PC-3 (cell line): Measurements from ENCODE around the gene SF3A1. TPM values are rescaled to one million over a fixed set of nuclear protein-coding genes. Genes with fewer than 3 reads are reported as not detected.

ENCODE experiments used
- ATAC-seq: fragments of 200-7000 bp; cut with Tn5 transposase; 2 replicates; pipeline ENCODE4 v1.9.1; 2020; ENCODE audit warnings: mild to moderate bottlenecking, moderate library complexity
- BruUV-seq: library from RNA; stranded (reverse); fragments of 400-500 nt; replicated peaks from 2 replicates; lab custom pipeline; 2021; lab: Mats Ljungman, UMichigan
- CTCF ChIA-PET: fragments of 300-600 bp; sonication (Branson Sonifier 250); formaldehyde crosslinking; loops from one replicate; lab custom pipeline; 2022; ENCODE audit warnings: antibody characterized with exemption; lab: Charles Lee
- POLR2A ChIA-PET: fragments of 300-600 bp; sonication (Branson Sonifier 250); formaldehyde crosslinking; loops from one replicate; lab custom pipeline; 2022; ENCODE audit warnings: antibody characterized with exemption; ENCODE audit not compliant: unreplicated experiment; lab: Charles Lee
- DNase-seq: peaks from one replicate; pipeline ENCODE4 v3.0.0-alpha.2; 2015
- H2AFZ ChIP-seq: fragments of 300-600 bp; sonication (generic); 2 replicates; pipeline ENCODE4 v1.6.0; 2016; ENCODE audit warnings: antibody characterized with exemption, low read length
- H3F3A ChIP-seq: fragments of 300-600 bp; sonication (generic); one replicate; pipeline ENCODE4 v1.6.0; 2017; ENCODE audit warnings: antibody characterized with exemption, low read length, control low read depth, mild to moderate bottlenecking; ENCODE audit not compliant: unreplicated experiment
- H3K27ac ChIP-seq: fragments of 300-600 bp; sonication (generic); 2 replicates; pipeline ENCODE4 v1.5.1; 2016; ENCODE audit warnings: mild to moderate bottlenecking, low read length
- H3K27me3 ChIP-seq: fragments of 300-600 bp; sonication (generic); 2 replicates; pipeline ENCODE4 v1.6.1; 2016; ENCODE audit warnings: low read length, mixed read lengths
- H3K36me3 ChIP-seq: fragments of 300-600 bp; sonication (generic); 2 replicates; pipeline ENCODE4 v1.6.1; 2016; ENCODE audit warnings: low read depth, mixed run types, low read length, mixed read lengths
- H3K4me1 ChIP-seq: fragments of 300-600 bp; sonication (generic); 2 replicates; pipeline ENCODE4 v1.5.1; 2016; ENCODE audit warnings: low read length; ENCODE audit not compliant: insufficient read depth
- H3K4me2 ChIP-seq: fragments of 300-600 bp; sonication (generic); 2 replicates; pipeline ENCODE4 v1.6.0; 2016; ENCODE audit warnings: low read length
- H3K4me3 ChIP-seq: fragments of 300-600 bp; sonication (generic); 2 replicates; pipeline ENCODE4 v1.5.1; 2016; ENCODE audit warnings: mild to moderate bottlenecking, low read length, mixed read lengths
- H3K79me2 ChIP-seq: fragments of 300-600 bp; sonication (generic); 2 replicates; pipeline ENCODE4 v1.6.1; 2017; ENCODE audit warnings: low read length, mixed read lengths
- H3K9ac ChIP-seq: fragments of 300-600 bp; sonication (generic); 2 replicates; pipeline ENCODE4 v1.6.0; 2016; ENCODE audit warnings: mild to moderate bottlenecking, low read length
- H3K9me2 ChIP-seq: fragments of 300-600 bp; sonication (generic); replicated peaks from 2 replicates; pipeline ENCODE4 v1.6.1; 2016; ENCODE audit warnings: mixed run types, low read length, mixed read lengths
- H3K9me3 ChIP-seq: fragments of 300-600 bp; sonication (generic); 2 replicates; pipeline ENCODE4 v1.6.1; 2016; ENCODE audit warnings: low read length, mixed read lengths
- H4K20me1 ChIP-seq: fragments of 300-600 bp; sonication (generic); 2 replicates; pipeline ENCODE4 v1.6.1; 2016; ENCODE audit warnings: low read length, mixed read lengths
- EZH2 ChIP-seq: fragments of 300-600 bp; sonication (generic); IDR thresholded peaks from one replicate; pipeline ENCODE4 v1.6.1; 2017; ENCODE audit warnings: antibody characterized with exemption, mild to moderate bottlenecking, low read length; ENCODE audit not compliant: unreplicated experiment
- EZH2phosphoT487 ChIP-seq: fragments of 300-600 bp; sonication (generic); IDR thresholded peaks from 2 replicates; pipeline ENCODE4 v1.6.1; 2018; ENCODE audit warnings: mild to moderate bottlenecking, antibody characterized with exemption, low read length, borderline replicate concordance
- intact Hi-C: fragments of 100-400 bp; cut with micrococcal nuclease; formaldehyde crosslinking; loops from 2 replicates; pipeline ENCODE4 v1.9.0; 2023
- total RNA-seq: library from RNA; depleted of rRNA; stranded (reverse); fragments of >200 nt; gene quantifications from 2 replicates; pipeline ENCODE4 v1.2.3, GENCODE V29; 2014
- TF ChIP-seq, protein P1 (sequence below): fragments of 300-600 bp; sonication (generic); conservative IDR thresholded peaks from 2 replicates; pipeline ENCODE4 v1.5.1; 2017; ENCODE audit warnings: antibody characterized with exemption, low read depth, mild to moderate bottlenecking, low read length

The SF3A1 gene
- total RNA-seq, 1 experiment from 2014 or later, result 59.2 TPM

DNA sequence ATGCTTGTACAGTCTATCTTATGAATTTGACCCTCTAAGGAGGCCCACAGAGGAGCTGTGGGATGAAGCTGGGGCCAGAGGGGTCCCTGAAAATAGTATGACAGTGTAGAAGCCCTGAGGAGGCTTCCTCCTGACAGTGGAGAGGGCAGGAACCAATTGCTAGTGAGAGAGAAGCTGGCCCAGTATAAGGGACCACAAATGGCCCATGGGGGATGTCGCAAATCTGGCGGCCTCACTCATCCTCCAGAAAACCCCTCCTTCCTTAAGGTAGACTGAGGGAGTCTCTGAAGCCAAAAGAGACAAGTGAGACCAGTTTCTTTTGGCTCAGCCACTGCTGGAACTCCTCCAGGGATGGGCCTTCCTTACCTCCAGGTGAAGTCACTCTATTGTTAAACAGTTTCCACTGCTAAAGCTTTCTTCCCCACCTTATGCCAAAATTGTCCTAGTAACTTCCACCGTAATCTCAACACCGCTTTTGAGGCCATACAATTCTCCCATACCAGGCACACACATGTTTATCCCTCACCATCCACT lies 49.6 kb downstream of the SF3A1 start:
- H3K79me2 ChIP-seq, result peaks cover 66% of the 10 kb centered on the region
- H3K4me3 ChIP-seq, result no peak overlapping the region
- H3K4me2 ChIP-seq, result no peak overlapping the region; the same call in 1 of the 2 replicates
- DNase-seq (no peak), ATAC-seq (no peak)
- ChIA-PET CTCF (no interaction called here), POLR2A (no interaction called here)
- H3K27ac ChIP-seq, result no peak overlapping the region
- H3K27me3 ChIP-seq, result no peaks in the 10 kb centered on the region
- H2AFZ ChIP-seq, result no peak overlapping the region
- no TSS peak for BruUV-seq
- TF ChIP-seq EZH2phosphoT487, result no peak
- TF ChIP-seq, protein P1, sequence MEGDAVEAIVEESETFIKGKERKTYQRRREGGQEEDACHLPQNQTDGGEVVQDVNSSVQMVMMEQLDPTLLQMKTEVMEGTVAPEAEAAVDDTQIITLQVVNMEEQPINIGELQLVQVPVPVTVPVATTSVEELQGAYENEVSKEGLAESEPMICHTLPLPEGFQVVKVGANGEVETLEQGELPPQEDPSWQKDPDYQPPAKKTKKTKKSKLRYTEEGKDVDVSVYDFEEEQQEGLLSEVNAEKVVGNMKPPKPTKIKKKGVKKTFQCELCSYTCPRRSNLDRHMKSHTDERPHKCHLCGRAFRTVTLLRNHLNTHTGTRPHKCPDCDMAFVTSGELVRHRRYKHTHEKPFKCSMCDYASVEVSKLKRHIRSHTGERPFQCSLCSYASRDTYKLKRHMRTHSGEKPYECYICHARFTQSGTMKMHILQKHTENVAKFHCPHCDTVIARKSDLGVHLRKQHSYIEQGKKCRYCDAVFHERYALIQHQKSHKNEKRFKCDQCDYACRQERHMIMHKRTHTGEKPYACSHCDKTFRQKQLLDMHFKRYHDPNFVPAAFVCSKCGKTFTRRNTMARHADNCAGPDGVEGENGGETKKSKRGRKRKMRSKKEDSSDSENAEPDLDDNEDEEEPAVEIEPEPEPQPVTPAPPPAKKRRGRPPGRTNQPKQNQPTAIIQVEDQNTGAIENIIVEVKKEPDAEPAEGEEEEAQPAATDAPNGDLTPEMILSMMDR, result no peak
- no peak for TF ChIP-seq EZH2
- H3K9me2 ChIP-seq, result no peaks in the 10 kb centered on the region
- peaks cover 81% of the 10 kb centered on the region for H3K4me1 ChIP-seq
- no peak overlapping the region for H3K9ac ChIP-seq
- H4K20me1 ChIP-seq, result no peaks in the 10 kb centered on the region
- no peaks in the 10 kb centered on the region for H3K9me3 ChIP-seq
- intact Hi-C loops, result no loop called here
- 0 out of 2 replicates have a peak, but pooled peaks cover 4% of the 10 kb centered on the region for H3K36me3 ChIP-seq
- peaks cover 10% of the 10 kb centered on the region for H3F3A ChIP-seq

DNA sequence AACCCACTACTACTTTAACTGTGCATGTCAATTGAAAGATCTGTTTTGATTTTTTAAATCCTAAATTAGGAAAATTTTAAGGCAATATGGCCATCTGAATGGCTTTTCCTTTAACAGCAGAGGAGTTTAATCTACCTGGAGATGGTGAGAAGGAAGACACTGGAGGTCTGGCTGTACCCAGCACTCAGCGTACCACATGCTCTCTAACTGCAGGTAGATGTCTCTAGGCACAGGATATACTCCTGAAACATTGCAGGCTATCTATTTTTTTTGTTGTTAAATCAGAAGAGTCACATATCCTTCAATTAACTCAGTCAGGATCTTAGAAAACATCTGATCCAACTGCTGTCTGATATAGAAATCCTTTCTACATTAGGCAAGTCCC lies 50.1 kb downstream of the SF3A1 start:
- Histone ChIP-seq H3K36me3 (0 out of 2 replicates have a peak, but pooled peaks cover 4% of the 10 kb centered on the region), H3K4me2 (no peak overlapping the region), H3F3A (peaks cover 10% of the 10 kb centered on the region), H3K9me3 (no peaks in the 10 kb centered on the region), H2AFZ (no peak overlapping the region), H3K9ac (no peak overlapping the region), H4K20me1 (no peaks in the 10 kb centered on the region), H3K79me2 (peaks cover 64% of the 10 kb centered on the region), H3K27ac (peak overlapping the region; percentile 97; the same call in 1 of the 2 replicates), H3K4me1 (peaks cover 81% of the 10 kb centered on the region), H3K4me3 (no peak overlapping the region), H3K9me2 (no peaks in the 10 kb centered on the region), H3K27me3 (no peaks in the 10 kb centered on the region)
- ATAC-seq (no peak), DNase-seq (no peak)
- CTCF ChIA-PET, result no interaction called here
- intact Hi-C loops, result no loop called here
- TF ChIP-seq EZH2phosphoT487, result no peak
- TF ChIP-seq EZH2, result no peak
- TF ChIP-seq, protein P1, result no peak
- POLR2A ChIA-PET, result no interaction called here
- no TSS peak for BruUV-seq

DNA sequence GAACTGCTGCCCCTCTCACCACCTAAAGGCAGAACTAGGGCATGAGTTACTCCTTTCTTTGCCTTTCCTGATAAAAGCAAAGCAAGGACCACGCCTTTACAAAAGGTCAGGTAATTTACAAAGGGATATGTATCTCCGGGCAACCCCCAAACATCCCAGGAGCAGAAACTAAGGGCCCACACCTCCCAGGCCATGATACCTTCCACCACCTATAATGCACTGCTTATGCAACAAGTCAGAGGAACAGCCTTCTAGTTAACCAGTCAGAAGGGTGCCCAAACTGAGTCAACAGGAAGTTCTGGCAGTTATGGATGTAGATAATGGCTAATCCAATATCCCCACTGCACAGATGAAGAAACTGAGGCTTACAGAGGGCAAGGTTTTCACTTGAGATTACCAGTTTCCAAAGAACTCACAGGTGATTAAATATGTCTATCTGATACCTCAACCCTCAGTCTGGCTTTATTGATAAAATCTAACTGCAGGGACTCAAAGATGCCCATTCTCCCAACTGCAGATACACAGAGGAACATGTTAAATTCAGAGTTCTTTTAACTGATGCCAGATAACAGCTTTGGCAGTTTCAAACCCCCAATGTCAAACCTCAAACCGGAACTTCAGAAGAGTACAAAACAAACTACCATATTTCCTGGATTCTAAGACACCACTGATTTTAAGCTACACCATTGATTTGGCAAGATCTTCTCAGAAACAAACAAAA lies 50.6 kb downstream of the SF3A1 start:
- Histone ChIP-seq H3K4me1 (peaks cover 81% of the 10 kb centered on the region), H3F3A (peaks cover 10% of the 10 kb centered on the region), H3K9ac (peak overlapping the region; percentile 56; the same call in 1 of the 2 replicates), H2AFZ (no peak overlapping the region), H3K4me2 (peak overlapping the region; percentile 64), H3K9me2 (no peaks in the 10 kb centered on the region), H3K27me3 (no peaks in the 10 kb centered on the region), H3K36me3 (peaks cover 7% of the 10 kb centered on the region; the same call in 1 of the 2 replicates), H3K27ac (peak overlapping the region; percentile 97), H4K20me1 (no peaks in the 10 kb centered on the region), H3K79me2 (peaks cover 63% of the 10 kb centered on the region), H3K4me3 (no peak overlapping the region), H3K9me3 (no peaks in the 10 kb centered on the region)
- DNase-seq, result no peak
- BruUV-seq, result no TSS peak
- ChIA-PET CTCF (no interaction called here), POLR2A (no interaction called here)
- TF ChIP-seq, protein P1, result no peak
- TF ChIP-seq EZH2, result no peak
- no peak for TF ChIP-seq EZH2phosphoT487
- ATAC-seq, result no peak
- intact Hi-C loops, result no loop called here
